NK-92 (cell line): ENCODE results near the gene MEG3.

Experiments used
- DNase-seq: peaks from one replicate; lab custom pipeline; 2025; ENCODE audit not compliant: unreplicated experiment; lab: John Stamatoyannopoulos, UW

Gene MEG3

GRCh38 chr14:100828031-100828769 is 2.3 kb downstream of the MEG3 start:
- DNase-seq = no peak

GRCh38 chr14:100830681-100831080 is 4.8 kb downstream of the MEG3 start:
- DNase-seq = no peak

DNA sequence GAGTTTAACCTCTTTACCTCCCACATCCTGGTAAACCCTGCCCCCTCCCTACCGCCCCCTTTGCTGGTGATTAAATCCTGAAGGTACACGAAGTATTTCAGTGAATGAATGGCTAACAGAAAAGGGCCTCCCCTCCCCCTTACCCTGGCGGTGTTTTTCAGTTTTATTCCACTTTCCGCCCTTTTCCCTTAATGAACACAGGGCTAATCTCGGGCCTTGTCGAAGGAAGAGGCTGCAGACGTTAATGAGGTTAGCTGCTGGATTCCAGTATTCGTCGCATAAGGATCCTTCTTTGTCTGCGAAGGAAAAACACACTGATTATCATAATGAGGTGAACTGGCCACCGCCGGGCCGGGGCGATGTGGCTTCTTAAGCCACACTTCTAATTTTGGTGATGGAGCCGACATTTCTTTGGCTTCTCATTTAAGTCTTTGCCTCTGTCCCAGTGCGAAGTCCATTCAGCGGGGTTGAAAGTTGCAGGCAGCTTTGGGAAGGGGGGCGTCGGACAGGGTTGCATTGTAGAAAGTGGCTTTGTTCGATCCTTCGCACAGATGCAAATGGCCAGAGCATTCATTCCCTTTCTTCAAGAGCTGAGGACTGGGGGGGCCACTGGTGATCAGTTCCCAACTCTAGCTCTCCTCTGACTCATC is 6.5 kb downstream of the MEG3 start:
- no peak for DNase-seq

GRCh38 chr14:100834082-100834793 is 8.3 kb downstream of the MEG3 start:
- DNase-seq = no peak

DNA sequence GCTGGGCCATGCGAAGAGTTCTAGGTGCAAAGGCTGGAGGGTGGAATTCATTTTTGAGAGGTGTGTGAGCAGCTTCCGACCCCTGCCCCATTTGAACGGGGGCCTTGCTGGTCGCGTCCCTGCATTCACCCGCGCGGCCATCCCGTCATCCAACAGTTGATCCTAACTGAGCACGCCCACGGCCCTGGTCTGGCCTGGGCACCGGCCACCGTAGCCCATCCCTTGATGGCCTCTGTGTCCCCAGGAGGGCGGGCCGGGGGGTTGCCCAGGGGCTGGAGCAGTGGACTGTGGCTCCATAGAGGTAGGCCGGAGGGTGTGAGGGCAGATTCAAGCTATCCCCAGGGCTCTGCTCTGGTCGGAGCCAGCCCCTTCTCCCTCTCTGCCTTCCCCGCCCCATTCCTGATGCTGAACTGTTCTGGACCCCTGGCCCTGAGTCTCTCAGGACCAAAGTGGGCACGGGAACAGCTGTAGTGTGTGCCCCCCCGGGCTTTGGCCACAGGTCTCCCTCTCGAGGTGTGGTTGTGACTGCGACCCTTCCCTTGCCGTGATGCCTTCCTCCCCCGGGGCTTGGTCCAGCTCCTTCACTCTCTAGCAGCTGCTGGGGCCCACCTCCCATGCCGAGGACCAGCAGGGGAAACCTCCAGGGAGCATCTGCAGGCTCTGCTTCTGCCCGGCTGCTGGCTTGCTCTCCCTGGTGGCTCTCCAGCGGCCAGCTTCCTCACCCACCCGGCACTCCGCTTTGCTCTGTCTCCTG is 9.1 kb downstream of the MEG3 start:
- DNase-seq = no peak

DNA sequence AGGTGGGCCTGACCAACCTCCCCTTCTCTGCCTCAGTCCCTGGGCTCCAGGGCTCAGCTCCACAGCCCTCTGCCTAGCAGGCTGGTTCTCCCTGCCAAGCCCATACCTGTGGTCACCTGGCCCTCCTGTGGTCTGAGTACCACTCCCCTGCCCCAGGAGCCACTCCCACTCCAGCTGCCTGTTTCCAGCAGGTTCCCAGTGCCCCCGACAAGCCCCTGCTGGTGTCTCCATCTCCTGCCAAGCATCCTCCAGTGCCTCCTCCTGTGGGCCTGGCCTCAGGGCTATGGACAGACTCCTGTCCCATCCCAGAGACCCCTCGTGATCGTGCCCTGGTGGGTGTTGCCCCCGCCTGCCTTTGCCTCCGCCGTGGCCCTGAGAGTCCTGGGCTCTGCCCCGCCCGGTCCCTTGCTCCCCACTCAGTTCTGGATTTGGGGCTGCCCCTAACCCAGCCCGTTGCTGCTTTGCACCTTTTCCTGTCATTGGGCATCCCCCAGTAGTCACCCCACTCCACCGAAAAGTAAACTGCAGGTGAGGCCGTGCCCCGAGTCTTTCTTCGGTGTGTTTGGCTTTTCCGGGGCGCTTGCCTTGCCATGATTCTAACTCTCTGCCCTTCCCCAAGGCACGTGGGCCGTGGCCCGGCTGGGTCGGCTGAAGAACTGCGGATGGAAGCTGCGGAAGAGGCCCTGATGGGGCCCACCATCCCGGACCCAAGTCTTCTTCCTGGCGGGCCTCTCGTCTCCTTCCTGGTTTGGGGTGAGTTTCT is 9.8 kb downstream of the MEG3 start:
- DNase-seq = no peak

DNA sequence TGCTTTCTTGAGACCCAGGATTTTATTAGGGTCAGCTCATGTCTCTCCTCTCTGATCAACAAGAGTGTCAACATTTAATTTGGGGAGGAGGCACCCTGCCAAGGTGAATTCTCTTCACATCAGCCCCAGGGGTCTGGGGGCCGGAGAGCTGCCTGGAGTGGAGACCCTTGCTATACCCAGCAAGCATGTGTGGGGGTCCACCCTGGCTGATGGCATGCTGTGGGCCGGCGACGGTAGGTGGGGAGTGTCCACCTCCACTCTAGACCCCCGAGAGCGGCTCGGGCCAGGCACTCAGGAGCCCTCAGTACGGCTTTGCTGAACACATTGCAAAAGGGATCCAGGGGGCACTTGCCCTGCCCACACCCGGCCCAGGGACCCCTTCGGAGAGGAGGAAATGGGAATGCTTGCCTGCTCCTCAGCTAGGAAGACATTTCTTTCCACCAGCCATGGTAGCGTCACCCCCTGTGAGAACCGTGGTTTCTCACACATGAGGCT is 10.4 kb downstream of the MEG3 start:
- DNase-seq = no peak

- no peak for DNase-seq
These were observed 11.3 kb downstream of the MEG3 start for GRCh38 chr14:100836941-100837804.

DNA sequence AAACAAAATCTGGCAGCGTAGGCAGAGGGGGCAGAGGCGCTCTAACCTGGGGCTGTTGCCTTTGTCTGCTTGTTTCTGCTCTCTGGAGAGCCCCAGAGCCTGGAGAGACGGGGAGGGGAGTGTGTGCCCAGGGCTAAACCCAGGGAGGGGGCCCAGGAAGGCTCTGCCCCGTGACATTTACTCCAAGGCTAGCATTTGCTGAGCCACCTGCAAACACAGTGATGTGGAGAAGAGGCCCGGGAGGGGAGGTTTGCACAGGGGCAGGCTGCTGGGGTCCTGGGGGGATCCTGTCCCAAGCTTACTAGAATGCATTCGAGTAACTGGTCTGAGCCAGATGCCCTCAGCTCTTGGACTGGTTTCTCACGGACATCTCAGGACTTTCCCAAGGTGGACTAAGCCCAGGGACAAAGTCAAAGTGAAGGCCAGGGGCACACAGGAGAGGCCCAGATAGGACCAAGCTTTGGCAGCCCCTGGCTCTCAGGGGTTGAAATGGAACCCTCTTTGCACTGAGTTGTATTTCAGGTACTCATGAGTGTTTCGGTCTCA is 12.0 kb downstream of the MEG3 start:
- no peak for DNase-seq

GRCh38 chr14:100838493-100839314 is 12.8 kb downstream of the MEG3 start:
- no peak for DNase-seq

GRCh38 chr14:100839315-100839585 is 13.3 kb downstream of the MEG3 start:
- DNase-seq = no peak

- no peak for DNase-seq
These were observed 13.8 kb downstream of the MEG3 start for GRCh38 chr14:100839681-100840111.

GRCh38 chr14:100840286-100841065 is 14.6 kb downstream of the MEG3 start:
- DNase-seq = no peak

GRCh38 chr14:100841066-100841760 is 15.3 kb downstream of the MEG3 start:
- no peak for DNase-seq

DNA sequence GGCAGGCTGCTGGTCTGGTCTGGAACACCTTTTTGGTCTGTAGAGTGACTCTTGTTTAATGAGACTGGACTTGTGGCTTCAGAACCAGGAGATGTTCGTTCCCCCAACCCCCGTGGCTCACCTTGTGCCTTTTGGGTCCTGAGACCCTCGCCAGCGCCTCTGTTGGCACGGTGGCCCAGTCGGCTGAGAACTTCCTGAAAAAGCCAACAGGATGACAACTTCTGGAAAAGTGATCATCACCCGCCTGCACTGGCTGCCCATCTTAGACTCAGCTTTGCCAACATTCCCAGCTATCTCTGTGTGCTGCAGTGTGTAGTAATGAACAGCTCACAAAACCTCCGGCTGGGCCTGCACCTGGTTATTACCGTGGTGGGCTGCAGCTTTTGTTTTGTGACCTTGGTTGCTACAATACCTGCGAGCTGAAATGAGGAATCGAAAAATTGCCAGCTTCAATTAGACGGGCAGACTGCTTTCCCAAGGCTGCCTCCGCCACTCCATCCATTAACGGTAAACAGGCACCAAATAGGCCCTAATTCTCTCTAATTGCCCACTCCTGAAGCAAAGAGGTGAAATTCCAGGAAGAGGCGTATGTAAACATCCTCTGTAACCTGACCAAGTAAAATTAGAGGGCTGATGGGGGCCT is 16.0 kb downstream of the MEG3 start:
- DNase-seq = no peak

GRCh38 chr14:100842799-100843198 is 16.9 kb downstream of the MEG3 start:
- DNase-seq = no peak

GRCh38 chr14:100844082-100844408 is 18.1 kb downstream of the MEG3 start:
- no peak for DNase-seq
